ENCODE data around the gene PSG1. TPM values are rescaled to one million over a fixed set of nuclear protein-coding genes. Genes with fewer than 3 reads are reported as not detected.
"Not testable (repeated sequence)": the region's sequence is repeated elsewhere in the genome, so short reads cannot be mapped to it uniquely, and the experiment has no call there.

PSG1 gene
- total RNA-seq, 4 donors from 2014 or later: 0.12 TPM; not detected in 3

DNA sequence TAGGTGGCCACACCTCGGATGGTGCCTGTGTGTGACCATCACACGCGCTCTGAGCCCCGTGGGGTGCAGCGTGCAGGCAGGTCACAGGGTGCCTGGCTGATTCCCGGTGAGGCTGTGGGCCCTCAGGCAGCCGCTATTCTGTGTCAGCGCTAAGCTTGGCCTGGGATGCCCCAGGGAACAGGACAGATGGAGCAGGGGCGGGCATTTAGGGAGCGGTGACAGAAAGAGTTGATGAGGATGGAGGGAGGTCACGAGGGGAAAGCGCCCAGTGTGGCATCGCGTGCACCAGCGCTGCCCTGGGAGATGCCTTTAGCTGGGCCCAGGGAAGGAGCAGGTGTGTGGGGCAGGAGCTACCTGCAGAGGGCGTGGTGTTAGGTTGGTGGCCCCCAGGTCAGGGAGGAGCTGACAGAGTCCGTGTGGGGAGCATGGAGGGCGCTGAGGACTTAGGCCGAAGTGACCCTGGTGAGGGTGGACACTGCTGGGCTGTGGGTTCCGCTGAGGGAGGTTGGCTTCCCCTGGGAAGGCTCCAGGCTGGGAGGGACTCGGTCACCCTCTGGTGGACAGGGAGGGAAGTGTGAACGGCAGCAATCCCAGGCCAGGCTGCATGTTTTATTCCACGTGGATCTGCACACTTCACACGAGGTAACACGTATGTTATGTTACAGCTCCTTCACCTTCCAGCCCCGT, 39.7 kb upstream of the PSG1 start:
- TF ChIP-seq CTCF (IDR thresholded peaks at IDR 0.05): peak in 1 of 4 experiments; percentile 25
- not testable (repeated sequence) for H3K27me3 ChIP-seq

DNA sequence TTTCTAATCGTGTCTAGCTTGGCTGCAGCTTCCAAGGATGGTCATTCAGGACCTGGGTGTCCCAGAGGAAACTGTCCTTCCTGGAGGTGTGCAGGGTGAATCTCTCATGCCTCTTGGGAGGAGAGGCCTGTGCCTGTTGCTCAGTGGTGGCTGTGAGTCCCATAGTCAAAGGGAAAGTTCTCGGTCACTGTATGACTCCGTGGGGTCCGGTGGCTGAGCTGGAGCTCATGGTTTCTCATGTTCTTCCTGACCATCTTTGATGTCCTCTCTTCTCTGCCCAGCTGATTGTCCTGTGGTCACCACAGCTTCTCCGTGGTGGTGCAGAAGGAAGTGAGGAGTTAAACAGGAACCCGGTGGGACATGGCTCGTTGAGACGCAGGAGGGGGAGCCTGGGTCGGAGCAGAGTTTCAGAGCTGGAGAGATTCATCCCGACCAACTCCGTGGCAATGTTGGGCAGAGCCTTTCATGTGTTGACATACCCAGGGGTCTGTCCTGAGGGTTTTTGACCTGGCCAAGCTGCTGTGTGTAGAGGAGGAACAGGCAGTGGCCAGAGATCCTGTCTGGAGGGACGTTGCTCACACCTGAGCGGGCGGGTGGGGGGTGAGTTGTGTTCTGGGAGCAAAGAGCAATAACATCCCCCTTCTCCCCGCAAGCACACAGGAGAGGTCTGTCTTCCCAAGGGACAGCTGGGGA, 39.0 kb upstream of the PSG1 start:
- not testable (repeated sequence) for H3K4me3 ChIP-seq, H3K9me3 ChIP-seq, H3K36me3 ChIP-seq, H3K4me1 ChIP-seq, ATAC-seq, H3K27ac ChIP-seq, H3K27me3 ChIP-seq
- WGBS, 2 donors (ENCODE audit: low coverage in 1 of 2): 76 to 85% methylated on average over 7 to 11 of the region's 15 CpGs

More for the DNA sequence above, 39.7 kb upstream of the PSG1 start:
- ATAC-seq, H3K9me3 ChIP-seq, H3K4me3 ChIP-seq, H3K36me3 ChIP-seq, H3K4me1 ChIP-seq, H3K27ac ChIP-seq: not testable (repeated sequence)
- WGBS, 2 donors (ENCODE audit: low coverage in 1 of 2): 53 to 67% methylated on average over 6 to 9 of the region's 26 CpGs

DNA sequence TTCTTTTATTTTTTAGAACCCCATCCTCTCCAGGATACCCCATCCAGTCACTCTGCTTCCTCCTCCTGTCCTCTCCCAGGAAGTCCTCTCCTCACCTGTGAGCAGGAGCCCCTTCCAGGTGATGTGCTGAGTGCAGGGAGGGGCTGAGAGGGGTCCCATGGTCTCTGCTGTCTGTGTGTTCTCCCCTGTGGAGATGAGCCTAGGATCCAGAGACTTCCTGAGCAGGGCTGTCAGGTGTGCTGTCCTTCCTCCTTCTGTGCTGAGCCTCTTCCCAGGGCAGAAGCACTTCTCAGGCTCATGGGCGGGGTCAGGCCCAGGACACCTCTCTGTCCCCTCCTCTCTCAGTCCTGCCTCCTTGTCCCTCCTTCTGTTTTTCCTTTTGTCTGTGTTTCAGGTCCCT, 38.1 kb upstream of the PSG1 start, which contains the start of gene PSG6:
Gene PSG6 (minus strand): TSS at position 261 of the 400 bp plus-strand sequence. CDS start 102 bp downstream, at position 159.
- not testable (repeated sequence) for H3K27me3 ChIP-seq, H3K9me3 ChIP-seq, H3K4me3 ChIP-seq, H3K36me3 ChIP-seq, ATAC-seq, H3K27ac ChIP-seq, H3K4me1 ChIP-seq
- WGBS, 2 donors (ENCODE audit: low coverage in 1 of 2): 33 to 67% methylated on average over 1 of the region's 1 CpG

- H3K4me1 ChIP-seq, H3K9me3 ChIP-seq, H3K4me3 ChIP-seq, H3K27me3 ChIP-seq, H3K27ac ChIP-seq, H3K36me3 ChIP-seq, ATAC-seq: not testable (repeated sequence)
- WGBS, 2 donors (ENCODE audit: low coverage in 1 of 2): 80 to 90% methylated on average over 1 of the region's 1 CpG
These were observed 37.4 kb upstream of the PSG1 start for GRCh38 chr19:42916931-42917330.

DNA sequence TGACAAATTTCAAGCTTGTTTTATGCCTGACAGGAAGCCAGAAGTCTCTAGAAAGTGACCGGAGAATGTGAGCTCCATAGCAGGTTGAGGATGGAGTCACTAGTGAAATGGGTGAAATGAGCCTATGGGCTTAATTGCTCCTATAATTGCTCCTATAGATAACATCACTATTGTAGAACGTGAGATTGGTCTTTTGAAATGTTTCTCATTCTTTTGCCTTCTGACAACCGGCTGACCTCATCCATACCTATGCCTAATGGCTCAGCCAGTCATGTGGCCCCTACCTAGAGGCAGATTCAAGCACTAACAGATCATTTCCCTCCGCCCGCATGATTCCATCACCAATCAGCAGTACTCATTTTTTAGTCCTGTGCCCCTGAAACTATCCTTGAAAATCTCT, 34.0 kb upstream of the PSG1 start:
- H3K36me3 ChIP-seq, H3K9me3 ChIP-seq, H3K27ac ChIP-seq, H3K4me3 ChIP-seq, ATAC-seq, H3K27me3 ChIP-seq, H3K4me1 ChIP-seq: not testable (repeated sequence)
- WGBS, 2 donors (ENCODE audit: low coverage in 1 of 2): 83 to 89% methylated on average over 5 of the region's 5 CpGs

DNA sequence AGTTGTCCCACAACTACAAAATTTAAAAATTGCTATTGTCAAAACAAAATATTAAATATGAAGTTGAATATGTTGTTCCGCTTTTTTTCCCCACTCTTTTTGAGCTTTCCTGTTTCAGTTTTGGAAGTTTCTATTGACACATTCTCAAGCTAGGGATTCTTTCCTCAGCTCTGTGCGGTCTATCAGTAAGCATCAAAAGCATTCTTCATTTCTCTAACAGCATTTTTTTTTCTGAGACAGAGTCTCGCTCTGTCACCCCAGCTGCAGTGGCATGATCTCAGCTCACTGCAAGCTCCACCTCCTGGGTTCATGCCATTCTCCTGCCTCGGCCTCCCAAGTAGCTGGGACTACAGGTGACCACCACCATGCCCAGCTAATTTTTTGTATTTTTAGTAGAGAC, 33.4 kb upstream of the PSG1 start:
- 76 to 83% methylated on average over 3 to 4 of the region's 4 CpGs for whole genome bisulfite sequencing, 2 donors (ENCODE audit: low coverage in 1 of 2)
- H3K27me3 ChIP-seq, ATAC-seq, H3K36me3 ChIP-seq, H3K27ac ChIP-seq, H3K9me3 ChIP-seq, H3K4me1 ChIP-seq, H3K4me3 ChIP-seq: not testable (repeated sequence)

GRCh38 chr19:42911731-42912130, 32.2 kb upstream of the PSG1 start:
- H3K27ac ChIP-seq, ATAC-seq, H3K4me1 ChIP-seq, H3K27me3 ChIP-seq, H3K4me3 ChIP-seq, H3K9me3 ChIP-seq, H3K36me3 ChIP-seq: not testable (repeated sequence)
- WGBS, 2 donors (ENCODE audit: low coverage in 1 of 2): 69 to 90% methylated on average over 3 to 5 of the region's 5 CpGs

- H3K9me3 ChIP-seq, H3K27me3 ChIP-seq, H3K27ac ChIP-seq, H3K36me3 ChIP-seq, H3K4me1 ChIP-seq, ATAC-seq, H3K4me3 ChIP-seq: not testable (repeated sequence)
- WGBS, 2 donors (ENCODE audit: low coverage in 1 of 2): 70 to 76% methylated on average over 2 of the region's 5 CpGs
These were observed 26.6 kb upstream of the PSG1 start for GRCh38 chr19:42906162-42906561.

- 78 to 88% methylated on average over 1 to 4 of the region's 4 CpGs for WGBS, 2 donors (ENCODE audit: low coverage in 1 of 2)
- not testable (repeated sequence) for ATAC-seq, H3K27me3 ChIP-seq
These were observed 21.0 kb upstream of the PSG1 start for GRCh38 chr19:42900561-42900960.

DNA sequence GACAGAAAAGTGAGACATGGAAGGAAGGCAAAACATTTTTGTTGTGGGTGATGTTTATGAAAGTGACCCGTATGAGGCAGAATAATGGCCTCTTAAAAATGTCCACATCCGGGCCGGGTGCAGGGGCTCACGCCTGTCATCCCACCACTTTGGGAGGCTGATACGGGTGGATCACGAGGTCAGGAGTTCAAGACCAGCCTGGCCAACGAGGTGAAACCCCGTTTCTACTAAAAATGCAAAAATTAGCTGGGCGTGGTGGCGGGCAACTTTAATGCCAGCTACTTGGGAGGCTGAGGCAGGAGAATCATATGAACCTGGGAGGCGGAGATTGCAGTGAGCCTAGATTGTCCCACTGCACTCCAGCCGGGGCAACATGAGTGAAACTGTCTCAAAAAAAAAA, 20.2 kb upstream of the PSG1 start:
- WGBS, 2 donors (ENCODE audit: low coverage in 1 of 2): 73 to 87% methylated on average over 5 to 11 of the region's 12 CpGs
- not testable (repeated sequence) for H3K27ac ChIP-seq, H3K4me3 ChIP-seq, ATAC-seq, H3K4me1 ChIP-seq, H3K9me3 ChIP-seq, H3K27me3 ChIP-seq, H3K36me3 ChIP-seq

More at GRCh38 chr19:42900561-42900960, 21.0 kb upstream of the PSG1 start:
- not testable (repeated sequence) for H3K27ac ChIP-seq, H3K4me1 ChIP-seq, H3K36me3 ChIP-seq, H3K4me3 ChIP-seq, H3K9me3 ChIP-seq

- ATAC-seq, H3K27ac ChIP-seq, H3K9me3 ChIP-seq, H3K4me3 ChIP-seq, H3K27me3 ChIP-seq, H3K36me3 ChIP-seq, H3K4me1 ChIP-seq: not testable (repeated sequence)
- 89% methylated on average over 1 of the region's 1 CpG; no CpG with 5 or more reads in 1 of the 2 donors for WGBS, 2 donors (ENCODE audit: low coverage in 1 of 2)
These were observed 19.6 kb upstream of the PSG1 start for GRCh38 chr19:42899110-42899509.

DNA sequence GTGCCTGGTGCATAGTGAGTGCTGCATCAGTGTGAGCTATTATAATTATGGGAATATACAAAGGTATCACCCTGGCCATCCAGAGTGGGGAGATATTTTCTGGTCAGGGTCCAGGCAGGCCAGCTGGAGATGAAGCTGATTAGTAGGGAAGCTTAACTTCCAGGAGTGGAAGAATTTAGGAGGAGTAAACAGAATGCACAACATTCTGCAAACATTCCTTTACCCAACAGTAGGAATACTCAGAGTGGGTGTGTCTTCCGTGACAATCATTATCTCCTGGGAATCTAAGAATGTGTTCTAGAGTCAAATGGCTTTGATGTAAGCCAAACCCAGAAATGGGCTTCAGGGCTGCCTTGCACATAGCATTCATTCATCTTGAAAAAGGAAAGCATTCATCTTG, 19.1 kb upstream of the PSG1 start:
- not testable (repeated sequence) for H3K27me3 ChIP-seq, H3K4me1 ChIP-seq, H3K9me3 ChIP-seq, H3K4me3 ChIP-seq, H3K27ac ChIP-seq, H3K36me3 ChIP-seq, ATAC-seq
- WGBS, 2 donors (ENCODE audit: low coverage in 1 of 2): 67 to 79% methylated on average over 1 of the region's 1 CpG

GRCh38 chr19:42897729-42898128, 18.2 kb upstream of the PSG1 start:
- not testable (repeated sequence) for H3K36me3 ChIP-seq
- 11% methylated on average over 1 of the region's 1 CpG; no CpG with 5 or more reads in 1 of the 2 donors for WGBS, 2 donors (ENCODE audit: low coverage in 1 of 2)

More at GRCh38 chr19:42897729-42898128, 18.2 kb upstream of the PSG1 start:
- not testable (repeated sequence) for H3K27me3 ChIP-seq, H3K9me3 ChIP-seq, H3K27ac ChIP-seq, H3K4me3 ChIP-seq, H3K4me1 ChIP-seq, ATAC-seq
